Head of caudate nucleus (tissue), 42 donors: ENCODE results near the gene CLEC10A.
A peak's percentile ranks its signal among the peaks of the same experiment; 100 is the strongest.
"Not testable (repeated sequence)": the region's sequence is repeated elsewhere in the genome, so short reads cannot be mapped to it uniquely, and the experiment has no call there.

Experiments
- DNase-seq, 42 donors: peaks; one replicate each; pipeline versions ENCODE4 v3.0.0 to v3.0.0-alpha.2; 2020 to 2021; ENCODE audit warnings: mixed read lengths in 7 of 42
- intact Hi-C: fragments of 100-400 bp; cut with DNase I; formaldehyde crosslinking; loops from one replicate; pipeline ENCODE4 v1.15.0; 2022

The CLEC10A gene

DNA sequence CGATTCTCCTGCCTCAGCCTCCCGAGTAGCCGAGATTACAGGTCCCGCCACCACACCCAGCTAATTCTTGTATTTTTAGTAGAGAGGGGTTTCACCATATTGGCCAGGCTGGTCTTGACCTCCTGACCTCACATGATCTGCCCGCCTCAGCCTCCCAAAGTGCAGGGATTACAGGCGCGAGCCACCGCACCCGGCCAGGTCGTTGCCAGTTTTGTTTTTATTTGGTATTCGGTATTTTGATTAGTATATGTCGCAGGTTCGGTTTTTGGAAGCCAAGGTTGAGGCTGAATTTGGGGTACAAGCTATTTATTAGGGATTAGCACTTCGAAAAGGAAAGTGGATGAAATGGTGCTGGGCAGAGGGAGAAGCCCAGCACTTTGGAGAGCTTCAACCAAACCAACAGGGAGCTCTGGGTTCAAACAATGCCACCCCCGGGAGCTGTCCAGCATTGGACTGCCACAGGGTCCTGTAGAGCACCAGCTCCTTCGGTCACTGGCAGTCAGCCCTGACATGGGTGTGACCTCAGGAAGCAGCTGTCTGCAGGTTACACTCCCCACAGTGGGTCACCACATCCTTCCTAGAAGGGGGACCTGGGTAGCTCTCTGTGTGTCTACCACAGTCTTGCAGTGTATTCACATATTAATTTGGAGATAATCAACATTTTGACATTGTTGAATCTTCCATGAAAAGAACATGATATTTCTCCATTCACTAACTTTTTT is 1.5 kb upstream of the CLEC10A start:
- intact Hi-C loops = no loop called here
- DNase-seq = no peak

DNA sequence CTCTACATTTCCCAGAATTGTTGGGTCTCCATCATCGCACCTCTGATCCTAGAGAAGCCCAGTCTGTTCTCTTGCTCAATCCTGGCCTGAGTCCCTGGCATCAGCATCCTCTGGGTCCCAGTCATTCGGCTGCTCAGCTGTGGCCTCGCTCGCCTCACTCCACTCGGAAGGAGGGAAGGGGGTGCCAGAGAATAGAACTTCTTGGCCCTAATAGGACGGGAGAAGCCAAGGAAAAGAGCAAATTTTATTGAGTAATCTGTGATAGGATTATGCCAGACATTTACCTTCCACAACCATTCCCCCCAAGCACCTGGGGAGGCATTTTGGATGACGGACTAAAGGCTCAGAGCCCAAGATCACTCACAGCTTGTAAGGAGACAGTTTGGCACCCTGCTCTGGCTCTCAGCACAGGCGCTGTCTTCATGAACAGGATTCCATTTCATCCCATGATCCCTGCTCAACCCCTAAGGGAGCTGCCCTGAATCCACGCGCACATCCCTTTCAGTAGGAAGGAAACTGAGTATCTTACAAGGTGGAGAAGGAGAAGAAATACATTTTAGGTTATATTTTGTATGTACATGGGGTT is 498 bp upstream of the CLEC10A start:
- DNase-seq = peak in 2 of 42 donors; percentile 18 to 43
- intact Hi-C loops = no loop called here

GRCh38 chr17:7078711-7079110 is 1.3 kb downstream of the CLEC10A start:
- intact Hi-C loops = no loop called here
- DNase-seq = no peak

- no peak for DNase-seq
- intact Hi-C loops = no loop called here
Observed at GRCh38 chr17:7077911-7078546, 2.0 kb downstream of the CLEC10A start.

- intact Hi-C loops = no loop called here
- DNase-seq = peak in 1 of 42 donors; percentile 12
Observed at GRCh38 chr17:7074931-7075330, 5.1 kb downstream of the CLEC10A start.

DNA sequence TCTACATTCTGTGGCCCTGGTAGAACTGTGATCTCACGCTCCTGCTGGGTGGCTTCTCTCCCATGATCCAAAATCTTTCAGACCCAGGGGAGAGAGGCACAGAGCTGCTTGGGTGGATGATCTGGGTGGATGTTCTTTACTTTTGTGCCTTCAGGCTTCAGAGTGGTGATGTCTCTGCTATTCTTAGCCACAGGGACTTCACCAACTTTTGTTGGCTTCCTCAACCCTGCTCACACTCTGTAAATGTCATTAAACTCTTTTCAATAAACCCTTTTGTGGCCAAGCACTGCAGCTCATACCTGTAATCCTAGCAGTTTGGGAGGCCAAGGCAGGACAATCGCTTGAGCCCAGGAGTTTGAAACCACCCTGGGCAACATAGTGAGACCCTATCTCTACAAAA is 7.6 kb downstream of the CLEC10A start:
- DNase-seq = no peak
- intact Hi-C loops = no loop called here

DNA sequence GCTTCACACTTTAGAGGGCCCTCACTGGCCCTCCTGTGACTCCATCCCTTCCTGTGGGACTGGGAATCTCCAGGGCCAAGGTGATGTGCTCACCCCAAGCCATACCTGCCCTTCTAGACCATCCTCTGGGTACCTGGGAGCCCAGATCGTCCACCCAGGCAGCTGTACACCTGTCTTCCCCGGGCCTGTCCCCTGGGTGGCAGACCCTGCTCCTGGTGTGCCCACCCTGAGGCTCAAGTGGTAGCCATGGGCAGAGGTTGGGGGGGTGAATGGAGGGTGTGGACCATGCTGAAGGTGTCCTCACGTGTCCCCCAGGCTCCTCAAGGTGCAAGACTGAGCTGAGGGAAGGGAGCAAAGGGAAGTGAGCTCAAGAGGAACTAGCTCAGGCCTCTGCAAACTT is 9.3 kb downstream of the CLEC10A start:
- no peak for DNase-seq
- intact Hi-C loops = no loop called here

- intact Hi-C loops = no loop called here
- no peak for DNase-seq
Observed at GRCh38 chr17:7068268-7068667, 11.8 kb downstream of the CLEC10A start.

DNA sequence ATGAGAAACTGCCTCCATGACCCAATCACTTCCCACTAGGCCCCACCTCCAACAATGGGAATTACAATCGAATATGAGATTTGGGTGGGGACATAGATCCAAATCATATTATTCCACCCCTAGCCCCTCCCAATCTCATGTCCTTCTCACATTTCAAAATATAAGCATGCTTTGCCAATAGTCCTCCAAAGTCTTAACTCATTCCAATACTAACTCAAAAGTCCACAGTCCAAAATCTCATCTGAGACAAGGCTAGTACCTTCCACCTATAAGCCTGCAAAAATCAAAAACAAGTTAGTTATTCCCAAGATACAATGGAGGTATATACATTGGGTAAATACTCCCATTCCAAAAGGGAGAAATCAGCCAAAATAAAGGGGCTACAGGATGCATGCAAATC is 12.9 kb downstream of the CLEC10A start:
- intact Hi-C loops = no loop called here
- no peak for DNase-seq

- DNase-seq = peak in 1 of 42 donors; percentile 21
- intact Hi-C loops = no loop called here
Observed at GRCh38 chr17:7064261-7064660, 15.8 kb downstream of the CLEC10A start.

- intact Hi-C loops = no loop called here
- peak in 20 of 42 donors; percentile 6 to 66 (median 43) for DNase-seq
Observed at GRCh38 chr17:7063518-7064094, 16.4 kb downstream of the CLEC10A start.

DNA sequence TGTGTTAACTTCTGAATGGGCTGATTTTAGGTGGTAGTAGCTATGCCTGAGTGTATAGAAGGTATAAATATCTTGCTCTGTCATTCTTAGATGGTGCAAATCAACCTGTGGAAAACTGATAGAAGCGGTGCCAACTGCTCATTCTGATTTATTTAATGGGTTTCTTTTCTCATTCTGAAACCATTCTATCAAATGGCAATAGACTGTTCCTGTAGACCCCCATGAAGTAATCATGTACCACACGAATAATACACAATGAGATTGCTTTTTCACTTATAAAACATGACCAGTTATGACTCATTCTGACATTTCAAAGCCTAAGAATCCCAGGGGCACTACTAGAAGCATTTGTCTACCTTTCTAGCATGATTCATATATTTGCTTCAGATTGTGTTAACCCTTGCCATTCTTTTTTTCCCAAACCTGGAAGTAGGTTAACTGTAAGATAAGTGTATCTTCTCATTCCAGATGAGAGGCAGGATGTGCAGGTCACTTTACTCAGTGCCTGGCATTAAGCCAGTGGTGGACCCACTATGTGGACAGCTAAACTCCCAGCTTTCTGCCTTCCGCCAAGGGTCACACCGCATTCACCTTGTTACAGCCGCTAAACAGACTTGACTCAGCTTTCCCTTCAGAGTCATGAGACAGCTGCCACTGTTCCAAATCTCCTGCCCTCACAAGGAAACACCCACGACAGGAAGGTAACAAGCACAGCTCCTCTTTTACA is 19.7 kb downstream of the CLEC10A start:
- DNase-seq = peak in 34 of 42 donors; percentile 21 to 81 (median 48)
- intact Hi-C loops = no loop called here

DNA sequence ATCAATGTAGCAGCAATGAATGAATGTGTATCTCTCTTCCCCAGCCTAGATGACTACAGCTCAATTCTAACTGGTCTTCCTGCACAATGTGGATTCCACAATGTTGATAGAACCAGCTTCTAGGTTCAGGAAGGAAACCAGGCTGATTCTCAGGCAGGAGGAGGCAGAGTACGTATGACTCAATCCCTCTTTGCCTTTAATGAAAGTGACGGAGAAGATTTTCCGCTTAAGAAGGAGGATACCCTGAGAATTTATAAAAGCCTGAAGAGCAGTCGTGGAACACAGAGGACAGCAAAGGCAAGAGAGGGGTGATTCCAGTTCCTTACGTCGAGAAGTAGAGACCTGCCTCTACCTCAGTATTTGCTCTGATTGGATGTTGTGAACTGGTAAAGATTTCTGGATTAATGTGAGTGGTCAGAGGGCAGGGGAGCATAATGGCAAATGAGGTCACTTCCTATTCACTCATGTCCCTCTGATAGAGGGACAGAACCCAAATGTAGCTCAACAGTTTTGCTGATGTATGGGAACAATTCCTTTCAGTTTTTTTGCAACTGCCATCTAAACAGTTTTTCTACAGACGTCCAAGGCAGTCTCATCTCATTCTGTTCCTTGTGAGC is 21.1 kb downstream of the CLEC10A start:
- intact Hi-C loops = no loop called here
- DNase-seq = peak in 3 of 42 donors; percentile 23 to 50 (median 41)

DNA sequence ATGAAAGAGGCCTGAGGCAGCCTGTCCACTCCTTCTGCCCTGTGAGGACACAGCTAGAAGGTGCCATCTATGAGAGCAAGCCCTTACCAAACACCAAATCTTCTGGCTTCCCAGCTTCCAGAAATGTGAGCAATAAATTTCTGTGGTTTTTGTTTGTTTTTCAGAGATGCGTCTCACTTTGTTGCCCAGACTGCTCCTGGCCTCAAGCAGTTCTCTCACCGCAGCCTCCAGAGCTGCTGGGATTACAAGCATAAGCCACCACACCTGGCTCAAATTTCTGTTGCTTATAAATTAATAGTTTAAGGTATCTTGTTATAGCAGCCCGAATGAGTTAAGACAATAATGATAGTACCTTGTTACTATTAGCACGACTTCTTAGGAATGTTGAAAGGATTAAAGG is 23.7 kb downstream of the CLEC10A start:
- intact Hi-C loops = no loop called here
- DNase-seq = no peak

DNA sequence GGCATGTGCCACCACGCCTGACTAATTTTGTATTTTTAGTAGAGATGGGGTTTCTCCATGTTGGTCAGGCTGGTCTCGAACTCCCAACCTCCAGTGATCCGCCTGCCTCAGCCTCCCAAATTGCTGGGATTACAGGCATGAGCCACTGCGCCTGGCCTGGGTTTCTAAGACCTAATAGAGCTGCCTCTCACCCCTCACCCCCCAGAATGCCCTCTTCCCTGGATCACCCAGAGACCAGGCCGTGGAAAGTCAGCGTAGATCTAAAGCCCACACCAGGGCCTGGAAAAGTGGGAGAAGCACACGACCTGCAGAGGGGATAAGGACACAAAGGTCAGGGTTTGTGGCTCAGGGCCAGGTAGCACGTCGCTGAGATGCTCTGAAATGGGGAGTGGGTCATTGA is 29.5 kb downstream of the CLEC10A start:
- DNase-seq = not testable (repeated sequence)
- intact Hi-C loops = loop anchor here (5.0 kb wide), 1 partner anchor 87 kb away; no protein-coding TSS in a partner anchor

GRCh38 chr17:7048968-7049367 is 31.1 kb downstream of the CLEC10A start:
- intact Hi-C loops = no loop called here
- no peak for DNase-seq

GRCh38 chr17:7047566-7047965 is 32.5 kb downstream of the CLEC10A start:
- DNase-seq = no peak
- intact Hi-C loops = no loop called here

- intact Hi-C loops, DNase-seq: not testable (repeated sequence)
Observed at GRCh38 chr17:7046725-7047397, 33.2 kb downstream of the CLEC10A start.
